ENCODE results near the gene FRK. TPM values are rescaled to one million over a fixed set of nuclear protein-coding genes. Genes with fewer than 3 reads are reported as not detected.
"Not testable (repeated sequence)": the region's sequence is repeated elsewhere in the genome, so short reads cannot be mapped to it uniquely, and the experiment has no call there.

Gene FRK, protein sequence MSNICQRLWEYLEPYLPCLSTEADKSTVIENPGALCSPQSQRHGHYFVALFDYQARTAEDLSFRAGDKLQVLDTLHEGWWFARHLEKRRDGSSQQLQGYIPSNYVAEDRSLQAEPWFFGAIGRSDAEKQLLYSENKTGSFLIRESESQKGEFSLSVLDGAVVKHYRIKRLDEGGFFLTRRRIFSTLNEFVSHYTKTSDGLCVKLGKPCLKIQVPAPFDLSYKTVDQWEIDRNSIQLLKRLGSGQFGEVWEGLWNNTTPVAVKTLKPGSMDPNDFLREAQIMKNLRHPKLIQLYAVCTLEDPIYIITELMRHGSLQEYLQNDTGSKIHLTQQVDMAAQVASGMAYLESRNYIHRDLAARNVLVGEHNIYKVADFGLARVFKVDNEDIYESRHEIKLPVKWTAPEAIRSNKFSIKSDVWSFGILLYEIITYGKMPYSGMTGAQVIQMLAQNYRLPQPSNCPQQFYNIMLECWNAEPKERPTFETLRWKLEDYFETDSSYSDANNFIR
- under 1 TPM; 0.05 to 0.06 TPM for total RNA-seq

DNA sequence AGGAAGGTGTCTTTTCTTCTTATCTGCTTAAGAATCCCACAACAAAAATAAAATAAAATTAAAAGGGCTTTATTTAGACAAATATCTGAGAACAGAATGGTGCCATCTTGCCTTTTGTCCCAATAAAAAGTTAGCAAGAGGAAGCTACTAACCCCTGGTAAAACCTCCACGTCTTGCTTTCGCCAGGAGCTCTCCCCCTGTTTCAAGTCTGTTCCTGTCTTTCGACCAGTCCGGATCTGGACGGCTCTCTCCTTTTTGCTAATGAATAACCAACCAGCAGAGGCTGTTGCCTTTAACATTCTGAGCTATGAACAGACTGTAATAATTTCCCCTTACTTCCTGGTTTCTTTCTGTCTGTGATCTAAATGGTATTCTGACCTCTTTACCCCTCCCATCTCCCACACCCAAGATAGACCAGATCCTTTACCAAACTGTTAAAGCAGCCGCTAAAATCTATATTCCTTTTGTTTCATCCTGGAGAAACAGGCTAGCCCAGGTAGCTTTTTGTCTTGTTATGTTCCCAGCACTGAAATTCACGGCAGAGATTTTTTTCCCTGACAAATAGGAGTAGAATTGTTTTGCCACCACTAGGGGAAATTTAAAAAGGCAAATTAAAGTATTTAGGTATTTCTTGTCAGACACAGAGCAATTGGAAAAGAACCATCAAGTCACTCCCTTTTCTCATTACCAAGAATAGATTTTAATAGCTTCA, at the start of gene FRK:
TSS of gene FRK (minus strand) at position 320 of the 712 bp plus-strand sequence. CDS start 580 bp downstream, outside the sequence.
- Mint-ChIP-seq H3K27ac (no peak within 1 kb of the TSS), H3K4me3 (no peak within 1 kb of the TSS), H3K36me3 (ENCODE audit: low read depth) (no peaks in the 10 kb centered on the region), H3K4me1 (no peaks in the 10 kb centered on the region), H3K9me3 (no peaks in the 10 kb centered on the region), H3K27me3 (peaks cover 8% of the 10 kb centered on the region)
- ATAC-seq (replicated peaks), result no peak

DNA sequence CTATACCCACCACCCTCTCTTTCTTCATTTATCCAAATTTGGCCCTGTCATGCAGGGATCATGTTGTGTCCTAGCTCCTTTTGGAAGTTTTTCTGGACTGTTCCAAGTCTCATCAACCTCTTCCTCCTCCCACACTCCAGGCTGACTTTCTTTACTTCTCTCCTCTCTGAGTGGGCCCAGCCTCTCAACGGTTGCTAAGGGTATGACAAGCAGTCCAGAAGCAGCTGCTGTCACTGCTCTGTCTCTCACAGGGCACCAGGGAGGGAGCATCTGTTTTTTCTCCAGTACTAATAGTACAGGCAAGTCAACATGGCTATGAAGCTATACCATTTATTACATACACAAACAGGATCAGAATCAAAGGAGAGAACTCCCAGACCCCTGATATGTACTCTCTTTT, 48.1 kb upstream of the FRK start:
- H3K4me1 Mint-ChIP-seq, result peaks cover 11% of the 10 kb centered on the region
- H3K27ac Mint-ChIP-seq, result no peak overlapping the region
- no peak for ATAC-seq (replicated peaks)
- peaks cover 69% of the 10 kb centered on the region for H3K36me3 Mint-ChIP-seq (ENCODE audit: low read depth)
- H3K9me3 Mint-ChIP-seq, result no peaks in the 10 kb centered on the region
- no peak overlapping the region for H3K4me3 Mint-ChIP-seq
- H3K27me3 Mint-ChIP-seq, result no peaks in the 10 kb centered on the region

DNA sequence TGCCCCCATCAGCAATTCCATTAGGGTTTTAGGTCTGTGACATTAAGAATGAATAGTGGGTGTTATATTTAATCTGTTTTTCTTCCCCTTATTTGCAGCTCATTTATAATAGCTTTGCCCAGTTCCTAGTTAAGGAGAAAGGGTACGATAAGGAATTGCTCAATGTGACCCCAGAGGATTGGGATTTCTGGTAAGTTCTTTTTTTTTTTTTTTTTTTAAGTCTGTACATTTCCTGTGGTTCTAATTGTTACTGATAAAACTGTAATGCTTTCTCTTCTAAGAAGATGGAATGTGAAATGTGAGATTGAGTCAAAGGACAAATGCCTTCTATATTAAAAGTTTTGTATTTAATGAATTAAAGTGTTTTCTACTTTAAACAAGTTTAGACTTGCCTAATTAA, 45.5 kb upstream of the FRK start:
- Mint-ChIP-seq H3K9me3 (no peaks in the 10 kb centered on the region), H3K4me3 (peak overlapping the region; percentile 34), H3K27me3 (no peaks in the 10 kb centered on the region), H3K36me3 (ENCODE audit: low read depth) (peaks cover 48% of the 10 kb centered on the region), H3K4me1 (peaks cover 35% of the 10 kb centered on the region), H3K27ac (peak overlapping the region; percentile 63)
- ATAC-seq (replicated peaks), result no peak

DNA sequence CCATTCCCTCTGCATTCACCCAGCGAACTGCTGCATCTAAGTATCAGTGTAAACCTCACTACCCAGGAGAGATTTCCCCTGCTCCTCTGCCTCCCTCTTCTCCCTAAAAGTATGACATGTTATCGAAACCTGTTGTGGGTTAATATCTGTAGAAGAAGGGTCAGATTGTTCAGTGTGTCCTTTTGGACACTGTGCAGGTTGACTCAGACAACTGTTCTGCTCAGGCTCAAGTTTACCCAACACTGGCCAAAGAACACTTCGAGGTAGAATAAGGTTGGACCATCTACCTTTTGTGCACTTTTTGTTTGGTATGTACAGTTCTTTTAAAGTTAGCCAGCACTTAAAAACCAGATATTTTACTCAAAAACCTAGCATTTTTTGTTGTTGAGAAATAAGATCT, 44.6 kb upstream of the FRK start:
- Mint-ChIP-seq H3K9me3 (no peaks in the 10 kb centered on the region), H3K36me3 (ENCODE audit: low read depth) (peaks cover 39% of the 10 kb centered on the region), H3K27ac (no peak overlapping the region), H3K4me3 (peak overlapping the region; percentile 34), H3K4me1 (peaks cover 35% of the 10 kb centered on the region), H3K27me3 (no peaks in the 10 kb centered on the region)
- ATAC-seq (replicated peaks), result no peak

DNA sequence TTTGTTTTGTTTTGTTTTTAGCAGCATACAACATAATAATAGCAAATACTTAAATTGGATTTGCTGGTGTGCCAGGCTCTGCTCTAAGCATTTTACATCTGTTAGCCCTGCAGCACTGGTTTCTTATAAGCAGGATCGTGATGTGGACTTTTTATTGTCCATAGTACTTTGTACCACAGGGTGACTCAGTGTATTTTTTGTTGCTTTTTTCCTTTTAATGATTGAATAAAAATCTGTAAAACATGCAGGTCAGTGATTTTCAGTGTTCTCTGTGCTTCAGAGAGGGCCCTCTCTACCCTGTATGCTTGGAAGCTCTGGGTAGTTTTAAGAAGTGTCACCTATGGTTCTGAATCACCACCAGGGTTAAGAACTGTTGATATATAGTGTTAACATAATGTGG, 43.9 kb upstream of the FRK start:
- peak overlapping the region; percentile 34 for H3K4me3 Mint-ChIP-seq
- ATAC-seq (replicated peaks), result no peak
- H3K27ac Mint-ChIP-seq, result peak overlapping the region; percentile 18
- H3K36me3 Mint-ChIP-seq (ENCODE audit: low read depth), result peaks cover 34% of the 10 kb centered on the region
- H3K4me1 Mint-ChIP-seq, result peaks cover 35% of the 10 kb centered on the region
- H3K9me3 Mint-ChIP-seq, result no peaks in the 10 kb centered on the region
- H3K27me3 Mint-ChIP-seq, result no peaks in the 10 kb centered on the region

DNA sequence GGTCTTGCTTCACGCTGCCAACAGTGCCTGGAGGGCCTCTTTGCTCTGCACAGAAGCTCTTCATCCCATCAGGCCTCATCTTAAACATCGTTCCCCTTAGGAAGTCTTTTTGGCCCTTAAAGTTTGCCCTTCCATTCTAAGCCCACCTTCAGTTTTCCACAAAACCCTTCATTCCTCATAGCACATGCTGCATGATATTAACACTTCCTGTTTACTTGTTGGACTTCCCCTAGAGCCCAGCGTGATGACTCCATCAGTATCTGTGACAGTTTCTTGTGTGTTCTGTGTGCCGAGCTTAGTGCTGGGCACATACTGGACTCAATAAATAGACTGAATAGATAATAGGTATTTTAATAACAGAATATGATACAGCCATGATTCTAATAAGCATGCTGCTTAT, 42.2 kb upstream of the FRK start:
- peak overlapping the region; percentile 95 for H3K4me3 Mint-ChIP-seq
- H3K9me3 Mint-ChIP-seq, result no peaks in the 10 kb centered on the region
- H3K36me3 Mint-ChIP-seq (ENCODE audit: low read depth), result peaks cover 18% of the 10 kb centered on the region
- H3K27me3 Mint-ChIP-seq, result no peaks in the 10 kb centered on the region
- peak overlapping the region; percentile 61 for H3K27ac Mint-ChIP-seq
- peaks cover 35% of the 10 kb centered on the region for H3K4me1 Mint-ChIP-seq
- ATAC-seq (replicated peaks), result no peak

DNA sequence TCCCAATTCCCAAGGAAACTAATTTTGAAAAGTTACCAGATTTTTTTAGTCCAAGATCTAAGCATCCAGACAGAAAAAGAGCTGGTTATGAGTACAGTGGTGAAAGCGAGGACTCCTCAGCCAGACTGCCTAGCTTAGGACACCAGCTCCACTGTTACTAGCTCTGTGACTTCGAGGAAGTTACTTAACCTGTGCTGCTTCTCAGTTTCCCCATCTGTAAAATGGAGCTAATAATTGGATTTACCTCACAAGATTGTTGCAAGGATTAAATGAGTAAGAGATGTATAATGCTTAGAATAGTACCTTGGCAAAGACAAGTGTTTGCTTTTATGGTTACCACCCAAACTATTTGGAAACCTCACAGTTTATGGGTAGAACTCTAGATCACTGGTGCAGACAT, 41.1 kb upstream of the FRK start:
- peak overlapping the region; percentile 95 for H3K4me3 Mint-ChIP-seq

DNA sequence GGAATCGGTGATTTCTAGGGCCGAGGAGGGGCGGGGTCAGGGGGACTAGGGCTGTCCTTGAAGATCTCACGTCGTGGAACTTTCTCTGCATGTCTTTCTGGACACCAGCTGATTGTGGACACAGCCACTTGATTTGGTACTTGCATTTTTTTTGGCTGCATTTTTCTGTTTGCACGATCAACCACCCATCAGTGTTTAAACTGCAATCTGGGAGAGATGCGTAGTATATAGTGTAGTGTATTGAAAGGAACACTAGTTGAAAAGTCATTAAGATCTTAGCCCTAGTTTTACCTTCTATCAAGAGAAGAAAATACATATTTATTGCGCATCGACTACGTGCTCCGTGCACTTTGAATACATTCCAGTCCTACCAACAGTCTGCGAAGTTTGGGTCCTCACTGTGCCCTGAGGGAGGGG, 40.6 kb upstream of the FRK start:
- ATAC-seq (replicated peaks), result no peak
- peak overlapping the region; percentile 95 for H3K4me3 Mint-ChIP-seq
- no peaks in the 10 kb centered on the region for H3K27me3 Mint-ChIP-seq
- peaks cover 35% of the 10 kb centered on the region for H3K4me1 Mint-ChIP-seq
- peak overlapping the region; percentile 61 for H3K27ac Mint-ChIP-seq
- H3K36me3 Mint-ChIP-seq (ENCODE audit: low read depth), result peaks cover 6% of the 10 kb centered on the region
- H3K9me3 Mint-ChIP-seq, result no peaks in the 10 kb centered on the region

More for the DNA sequence above, 41.1 kb upstream of the FRK start:
- Mint-ChIP-seq H3K27me3 (no peaks in the 10 kb centered on the region), H3K27ac (peak overlapping the region; percentile 61), H3K4me1 (peaks cover 35% of the 10 kb centered on the region), H3K9me3 (no peaks in the 10 kb centered on the region), H3K36me3 (ENCODE audit: low read depth) (peaks cover 10% of the 10 kb centered on the region)
- no peak for ATAC-seq (replicated peaks)

DNA sequence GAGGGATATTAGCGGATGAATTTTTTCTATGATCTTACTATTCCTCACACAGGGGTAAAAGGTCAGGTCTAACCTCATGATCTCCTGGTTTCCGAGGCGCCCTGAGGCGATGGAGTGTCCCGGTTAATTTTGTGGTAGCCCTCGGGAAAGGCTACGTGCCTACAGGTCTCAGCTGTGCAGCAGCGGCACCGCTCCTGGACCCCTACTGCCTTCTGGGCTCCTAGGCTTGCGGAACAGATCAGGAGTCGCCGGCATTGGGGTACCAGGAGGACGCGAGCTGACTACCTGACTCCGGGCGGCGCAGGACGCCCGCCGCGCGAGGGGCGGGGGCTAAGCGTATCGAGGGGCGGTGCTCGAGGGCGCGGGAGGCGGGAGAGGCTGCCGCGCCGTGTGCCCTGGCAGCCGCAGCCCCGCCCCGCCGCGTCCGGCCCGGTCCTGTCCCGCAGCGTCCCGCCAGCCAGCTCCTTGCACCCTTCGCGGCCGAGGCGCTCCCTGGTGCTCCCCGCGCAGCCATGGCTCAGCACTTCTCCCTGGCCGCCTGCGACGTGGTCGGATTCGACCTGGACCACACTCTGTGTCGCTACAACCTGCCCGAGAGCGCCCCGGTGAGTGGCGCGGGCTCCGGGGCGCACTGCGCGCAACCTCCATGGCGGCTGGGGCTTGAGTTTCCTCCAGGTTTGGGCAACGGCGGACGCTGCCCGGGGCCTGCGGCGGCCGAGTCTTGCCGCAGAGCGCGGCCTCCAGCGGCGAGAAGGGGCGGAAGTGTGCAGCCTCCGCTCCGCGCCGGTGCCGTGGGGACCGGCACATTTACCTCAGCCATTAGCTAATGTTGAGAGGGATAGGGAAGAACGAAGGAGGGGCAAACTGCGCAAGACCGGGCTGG, 40.0 kb upstream of the FRK start, which contains the start of gene NT5DC1:
TSS of gene NT5DC1 (plus strand) at position 435 of the 883 bp plus-strand sequence. CDS start at position 513, 78 bp downstream.
- H3K27ac Mint-ChIP-seq, result peak within 1 kb of the TSS; percentile 87
- H3K27me3 Mint-ChIP-seq, result no peaks in the 10 kb centered on the region
- H3K4me1 Mint-ChIP-seq, result peaks cover 30% of the 10 kb centered on the region
- peaks cover 6% of the 10 kb centered on the region for H3K36me3 Mint-ChIP-seq (ENCODE audit: low read depth)
- H3K4me3 Mint-ChIP-seq, result peak within 1 kb of the TSS; percentile 95
- no peaks in the 10 kb centered on the region for H3K9me3 Mint-ChIP-seq
- peak; percentile 93 for ATAC-seq (replicated peaks)

DNA sequence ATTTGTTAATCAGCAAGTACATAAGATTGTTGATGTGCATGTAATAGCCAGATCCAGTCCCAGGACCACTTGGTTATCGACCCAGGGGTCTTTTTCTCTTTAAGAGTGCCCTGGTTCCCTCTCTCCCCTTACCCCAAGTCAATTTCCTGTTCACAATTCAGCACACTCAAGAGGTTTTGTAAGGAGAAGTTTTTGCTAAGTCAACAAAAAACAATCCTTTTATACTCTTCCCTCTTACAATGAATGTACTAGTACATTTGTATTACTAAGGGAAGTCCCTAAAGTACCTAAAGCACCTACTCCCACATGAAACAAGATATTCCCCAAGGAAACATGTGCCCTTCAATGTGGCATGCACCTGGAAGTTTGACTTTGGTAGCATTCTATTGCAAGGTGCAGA, 38.3 kb upstream of the FRK start:
- Mint-ChIP-seq H3K36me3 (ENCODE audit: low read depth) (peaks cover 6% of the 10 kb centered on the region), H3K27me3 (no peaks in the 10 kb centered on the region), H3K4me1 (peaks cover 26% of the 10 kb centered on the region), H3K27ac (no peak overlapping the region), H3K4me3 (no peak overlapping the region), H3K9me3 (no peaks in the 10 kb centered on the region)
- no peak for ATAC-seq (replicated peaks)

DNA sequence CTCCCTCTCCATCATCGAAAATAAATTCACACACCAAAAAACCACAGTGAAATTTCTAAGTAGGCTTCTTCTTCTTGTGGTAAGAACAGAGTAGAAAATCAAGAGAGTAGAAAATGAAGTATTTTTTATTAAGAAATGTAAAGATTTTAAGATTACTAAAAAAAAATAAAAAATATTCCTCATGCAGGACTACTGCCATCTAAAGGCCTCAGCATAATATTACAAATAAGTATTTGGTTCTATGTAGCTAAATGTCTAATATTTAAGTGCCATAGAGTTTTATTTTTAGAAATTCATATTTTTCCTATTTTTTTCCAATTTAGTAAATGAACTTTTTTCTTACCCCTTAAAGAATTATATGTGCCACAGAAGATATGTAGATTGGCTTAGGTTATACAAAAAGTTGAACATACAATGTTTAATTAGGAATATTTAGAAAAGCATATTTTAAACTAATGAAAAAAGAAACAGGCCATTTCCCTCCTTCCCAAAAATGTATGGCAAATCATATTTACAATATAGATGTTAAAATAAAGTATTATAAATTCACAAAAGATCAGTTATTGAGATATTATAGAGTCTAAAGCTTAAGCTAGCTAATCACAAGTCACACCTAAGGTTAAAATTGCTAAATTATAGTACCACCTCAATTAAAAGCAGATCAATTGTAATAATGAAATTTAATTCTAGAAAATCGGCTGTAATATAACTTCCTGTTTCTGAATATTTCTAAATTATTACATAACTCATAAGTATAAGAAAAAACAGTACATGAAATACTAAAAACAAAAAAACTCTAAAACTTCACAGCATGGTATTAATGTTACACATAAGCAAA, 36.5 kb upstream of the FRK start:
- Mint-ChIP-seq H3K27ac (no peak overlapping the region), H3K4me1 (peaks cover 9% of the 10 kb centered on the region), H3K36me3 (ENCODE audit: low read depth) (no peaks in the 10 kb centered on the region), H3K27me3 (no peaks in the 10 kb centered on the region), H3K9me3 (no peaks in the 10 kb centered on the region), H3K4me3 (no peak overlapping the region)
- ATAC-seq (replicated peaks), result no peak

DNA sequence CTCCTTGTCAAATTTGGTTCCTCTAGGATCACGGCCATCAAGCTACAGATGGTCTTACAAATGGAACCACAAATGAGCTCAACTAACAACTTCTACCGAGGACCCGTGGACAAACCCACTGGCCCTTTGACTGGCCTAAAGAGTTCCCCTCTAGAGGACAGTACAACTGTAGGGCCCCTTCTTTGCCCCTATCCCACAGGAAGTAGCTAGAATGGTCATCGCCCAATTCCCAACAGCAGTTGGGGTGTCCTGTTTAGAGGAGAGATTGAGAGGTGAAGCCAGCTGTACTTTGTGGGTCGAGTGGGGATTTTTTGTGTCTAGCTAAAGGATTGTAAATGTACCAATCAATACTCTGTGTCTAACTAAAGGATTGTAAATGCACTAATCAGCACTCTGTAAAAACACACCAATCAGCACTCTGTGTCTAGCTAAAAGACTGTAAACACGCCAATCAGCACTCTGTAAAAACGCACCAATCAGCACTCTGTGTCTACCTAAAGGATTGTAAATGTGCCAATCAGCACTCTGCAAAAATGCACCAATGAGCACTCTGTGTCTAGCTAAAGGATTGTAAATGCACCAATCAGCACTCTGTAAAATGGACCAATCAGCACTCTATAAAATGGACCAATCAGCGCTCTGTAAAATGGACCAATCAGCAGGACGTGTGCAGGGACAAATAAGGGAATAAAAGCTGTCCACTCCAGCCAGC, 35.5 kb upstream of the FRK start:
- not testable (repeated sequence) for ATAC-seq (replicated peaks); H3K4me3 Mint-ChIP-seq; H3K27me3 Mint-ChIP-seq; H3K4me1 Mint-ChIP-seq; H3K27ac Mint-ChIP-seq; H3K9me3 Mint-ChIP-seq; H3K36me3 Mint-ChIP-seq (ENCODE audit: low read depth)

DNA sequence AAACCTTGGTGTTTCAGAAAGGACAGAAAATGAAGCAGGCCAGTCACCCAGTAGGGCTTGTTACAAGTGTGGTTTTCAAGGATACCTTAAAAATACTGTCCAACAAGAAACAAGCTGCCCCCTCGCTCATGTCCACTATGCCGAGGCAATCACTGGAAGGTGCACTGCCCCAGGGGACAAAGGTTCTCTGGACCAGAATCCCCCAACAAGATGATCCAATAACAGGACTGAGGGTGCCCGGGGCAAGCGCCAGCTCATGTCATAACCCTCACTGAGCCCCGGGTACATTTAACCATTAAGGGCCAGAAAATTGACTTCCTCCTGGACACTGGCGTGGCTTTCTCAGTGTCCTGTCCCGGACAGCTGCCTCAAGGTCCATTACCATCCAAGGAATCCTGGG, 33.4 kb upstream of the FRK start:
- H3K4me1 Mint-ChIP-seq, result no peaks in the 10 kb centered on the region
- no peaks in the 10 kb centered on the region for H3K36me3 Mint-ChIP-seq (ENCODE audit: low read depth)
- H3K9me3 Mint-ChIP-seq, result no peaks in the 10 kb centered on the region
- H3K27ac Mint-ChIP-seq, result no peak overlapping the region
- no peak for ATAC-seq (replicated peaks)
- H3K4me3 Mint-ChIP-seq, result no peak overlapping the region
- H3K27me3 Mint-ChIP-seq, result no peaks in the 10 kb centered on the region

Measured in activated T-helper 17 cell treated with anti-CD3 and anti-CD28 coated beads, Interleukin-2, amount 50 U/mL, for 72 hours (primary cell).